ENCODE results near the gene GPSM1. TPM values are rescaled to one million over a fixed set of nuclear protein-coding genes. Genes with fewer than 3 reads are reported as not detected.

GPSM1 gene
- total and polyA plus RNA-seq, 4 donors: 6.9 to 53.7 (median 25.8) TPM

- intact Hi-C loops (cut with DNase I): no loop called here
- Histone ChIP-seq H3K4me1 (ENCODE audit: control insufficient read depth in 1 of 2, insufficient read depth in 2 of 2, low read length in 2 of 2) (no peaks in the 10 kb centered on the region), H3K36me3 (ENCODE audit: control insufficient read depth in 1 of 2, insufficient read depth in 2 of 2, low read length in 1 of 2) (no peaks in the 10 kb centered on the region), H3K27ac (ENCODE audit: low read depth in 1 of 2, low read length in 2 of 2) (no peak overlapping the region), H3K4me3 (ENCODE audit: low read length in 2 of 2) (no peak overlapping the region), H3K9me3 (ENCODE audit: control insufficient read depth, low read length) (no peaks in the 10 kb centered on the region), H3K27me3 (ENCODE audit: control insufficient read depth in 1 of 2, insufficient read depth in 2 of 2, low read length in 1 of 2) (no peaks in the 10 kb centered on the region)
- DNase-seq (no peak), ATAC-seq (ENCODE audit: low FRiP score) (no peak)
- 81 to 83% methylated on average over 16 of the region's 16 CpGs for WGBS, 2 donors
Measured at GRCh38 chr9:136352682-136353081, 25.3 kb downstream of the GPSM1 start.

GRCh38 chr9:136353088-136353487 is 25.7 kb downstream of the GPSM1 start:
- Histone ChIP-seq H3K36me3 (ENCODE audit: control insufficient read depth in 1 of 2, insufficient read depth in 2 of 2, low read length in 1 of 2) (no peaks in the 10 kb centered on the region), H3K4me1 (ENCODE audit: control insufficient read depth in 1 of 2, insufficient read depth in 2 of 2, low read length in 2 of 2) (no peaks in the 10 kb centered on the region), H3K27me3 (ENCODE audit: control insufficient read depth in 1 of 2, insufficient read depth in 2 of 2, low read length in 1 of 2) (no peaks in the 10 kb centered on the region), H3K4me3 (ENCODE audit: low read length in 2 of 2) (no peak overlapping the region), H3K27ac (ENCODE audit: low read depth in 1 of 2, low read length in 2 of 2) (no peak overlapping the region), H3K9me3 (ENCODE audit: control insufficient read depth, low read length) (no peaks in the 10 kb centered on the region)
- DNase-seq (no peak), ATAC-seq (ENCODE audit: low FRiP score) (no peak)
- WGBS, 2 donors: 86 to 88% methylated on average over 11 of the region's 11 CpGs
- intact Hi-C loops (cut with DNase I): no loop called here

- ATAC-seq (ENCODE audit: low FRiP score) (no peak), DNase-seq (no peak)
- H3K27me3 ChIP-seq (ENCODE audit: control insufficient read depth in 1 of 2, insufficient read depth in 2 of 2, low read length in 1 of 2): no peaks in the 10 kb centered on the region
- WGBS, 2 donors: 72 to 78% methylated on average over 12 to 13 of the region's 13 CpGs
- intact Hi-C loops (cut with DNase I): no loop called here
- H3K4me3 ChIP-seq (ENCODE audit: low read length in 2 of 2): no peak overlapping the region
- no peaks in the 10 kb centered on the region for H3K36me3 ChIP-seq (ENCODE audit: control insufficient read depth in 1 of 2, insufficient read depth in 2 of 2, low read length in 1 of 2)
- no peaks in the 10 kb centered on the region for H3K4me1 ChIP-seq (ENCODE audit: control insufficient read depth in 1 of 2, insufficient read depth in 2 of 2, low read length in 2 of 2)
- H3K27ac ChIP-seq (ENCODE audit: low read depth in 1 of 2, low read length in 2 of 2): no peak overlapping the region
- no peaks in the 10 kb centered on the region for H3K9me3 ChIP-seq (ENCODE audit: control insufficient read depth, low read length)
Measured at GRCh38 chr9:136353757-136354488, 26.6 kb downstream of the GPSM1 start.

- Histone ChIP-seq H3K9me3 (ENCODE audit: control insufficient read depth, low read length) (no peaks in the 10 kb centered on the region), H3K4me3 (ENCODE audit: low read length in 2 of 2) (no peak overlapping the region), H3K4me1 (ENCODE audit: control insufficient read depth in 1 of 2, insufficient read depth in 2 of 2, low read length in 2 of 2) (no peaks in the 10 kb centered on the region), H3K27ac (ENCODE audit: low read depth in 1 of 2, low read length in 2 of 2) (no peak overlapping the region), H3K27me3 (ENCODE audit: control insufficient read depth in 1 of 2, insufficient read depth in 2 of 2, low read length in 1 of 2) (no peaks in the 10 kb centered on the region), H3K36me3 (ENCODE audit: control insufficient read depth in 1 of 2, insufficient read depth in 2 of 2, low read length in 1 of 2) (no peaks in the 10 kb centered on the region)
- intact Hi-C loops (cut with DNase I): no loop called here
- DNase-seq: no peak
- WGBS, 2 donors: 43 to 45% methylated on average over 17 of the region's 17 CpGs
- no peak for ATAC-seq (ENCODE audit: low FRiP score)
Measured at GRCh38 chr9:136354592-136355085, 27.3 kb downstream of the GPSM1 start.

- DNase-seq (no peak), ATAC-seq (ENCODE audit: low FRiP score) (no peak)
- H3K4me1 ChIP-seq (ENCODE audit: control insufficient read depth in 1 of 2, insufficient read depth in 2 of 2, low read length in 2 of 2): no peaks in the 10 kb centered on the region
- intact Hi-C loops (cut with DNase I): no loop called here
- H3K27me3 ChIP-seq (ENCODE audit: control insufficient read depth in 1 of 2, insufficient read depth in 2 of 2, low read length in 1 of 2): no peaks in the 10 kb centered on the region
- H3K27ac ChIP-seq (ENCODE audit: low read depth in 1 of 2, low read length in 2 of 2): no peak overlapping the region
- 85 to 86% methylated on average over 49 to 54 of the region's 54 CpGs for WGBS, 2 donors
- no peak overlapping the region for H3K4me3 ChIP-seq (ENCODE audit: low read length in 2 of 2)
- no peaks in the 10 kb centered on the region for H3K9me3 ChIP-seq (ENCODE audit: control insufficient read depth, low read length)
- H3K36me3 ChIP-seq (ENCODE audit: control insufficient read depth in 1 of 2, insufficient read depth in 2 of 2, low read length in 1 of 2): no peaks in the 10 kb centered on the region
Measured at GRCh38 chr9:136355616-136356557, 28.5 kb downstream of the GPSM1 start.

GRCh38 chr9:136357202-136357725 is 29.9 kb downstream of the GPSM1 start:
- intact Hi-C loops (cut with DNase I): no loop called here
- Histone ChIP-seq H3K9me3 (ENCODE audit: control insufficient read depth, low read length) (no peaks in the 10 kb centered on the region), H3K27ac (ENCODE audit: low read depth in 1 of 2, low read length in 2 of 2) (no peak overlapping the region), H3K4me1 (ENCODE audit: control insufficient read depth in 1 of 2, insufficient read depth in 2 of 2, low read length in 2 of 2) (no peaks in the 10 kb centered on the region), H3K27me3 (ENCODE audit: control insufficient read depth in 1 of 2, insufficient read depth in 2 of 2, low read length in 1 of 2) (no peaks in the 10 kb centered on the region), H3K4me3 (ENCODE audit: low read length in 2 of 2) (no peak overlapping the region), H3K36me3 (ENCODE audit: control insufficient read depth in 1 of 2, insufficient read depth in 2 of 2, low read length in 1 of 2) (no peaks in the 10 kb centered on the region)
- no peak for DNase-seq
- 78 to 83% methylated on average over 20 to 22 of the region's 22 CpGs for WGBS, 2 donors
- no peak for ATAC-seq (ENCODE audit: low FRiP score)

- H3K9me3 ChIP-seq (ENCODE audit: control insufficient read depth, low read length): no peaks in the 10 kb centered on the region
- 84 to 87% methylated on average over 23 to 29 of the region's 29 CpGs for WGBS, 2 donors
- no peaks in the 10 kb centered on the region for H3K4me1 ChIP-seq (ENCODE audit: control insufficient read depth in 1 of 2, insufficient read depth in 2 of 2, low read length in 2 of 2)
- no peak overlapping the region for H3K27ac ChIP-seq (ENCODE audit: low read depth in 1 of 2, low read length in 2 of 2)
- intact Hi-C loops (cut with DNase I): no loop called here
- H3K27me3 ChIP-seq (ENCODE audit: control insufficient read depth in 1 of 2, insufficient read depth in 2 of 2, low read length in 1 of 2): no peaks in the 10 kb centered on the region
- H3K4me3 ChIP-seq (ENCODE audit: low read length in 2 of 2): no peak overlapping the region
- no peak for DNase-seq
- no peaks in the 10 kb centered on the region for H3K36me3 ChIP-seq (ENCODE audit: control insufficient read depth in 1 of 2, insufficient read depth in 2 of 2, low read length in 1 of 2)
- no peak for ATAC-seq (ENCODE audit: low FRiP score)
Measured at GRCh38 chr9:136358016-136358415, 30.7 kb downstream of the GPSM1 start.

GRCh38 chr9:136358888-136359287 is 31.5 kb downstream of the GPSM1 start:
- ATAC-seq (ENCODE audit: low FRiP score) (no peak), DNase-seq (no peak)
- no peaks in the 10 kb centered on the region for H3K36me3 ChIP-seq (ENCODE audit: control insufficient read depth in 1 of 2, insufficient read depth in 2 of 2, low read length in 1 of 2)
- intact Hi-C loops (cut with DNase I): no loop called here
- no peaks in the 10 kb centered on the region for H3K9me3 ChIP-seq (ENCODE audit: control insufficient read depth, low read length)
- 32 to 54% methylated on average over 2 of the region's 2 CpGs for WGBS, 2 donors
- H3K27ac ChIP-seq (ENCODE audit: low read depth in 1 of 2, low read length in 2 of 2): no peak overlapping the region
- no peaks in the 10 kb centered on the region for H3K27me3 ChIP-seq (ENCODE audit: control insufficient read depth in 1 of 2, insufficient read depth in 2 of 2, low read length in 1 of 2)
- no peak overlapping the region for H3K4me3 ChIP-seq (ENCODE audit: low read length in 2 of 2)
- H3K4me1 ChIP-seq (ENCODE audit: control insufficient read depth in 1 of 2, insufficient read depth in 2 of 2, low read length in 2 of 2): no peaks in the 10 kb centered on the region
